ENCODE measurements around the gene CCNY.

DNA sequence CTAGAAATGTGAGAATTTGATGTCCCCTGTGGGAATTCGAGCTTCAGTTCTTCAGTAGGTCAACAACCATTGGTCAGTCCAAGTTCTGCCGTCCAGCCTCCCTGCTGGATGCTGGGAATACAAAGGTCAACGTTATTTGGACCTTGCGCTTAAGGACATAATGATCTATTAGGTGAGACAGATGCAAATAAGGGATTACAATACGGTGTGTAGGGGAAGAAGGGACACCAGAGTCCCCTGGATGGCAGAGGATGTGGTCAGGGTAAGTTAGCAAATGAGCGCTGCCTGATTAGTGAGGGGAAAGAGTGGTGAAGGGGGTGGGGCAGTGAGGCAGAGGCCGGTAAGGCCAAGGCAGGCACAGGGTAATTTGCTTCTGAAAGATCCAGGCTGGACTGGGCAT is 16.2 kb downstream of the CCNY start:
- TF ChIP-seq, protein P1, sequence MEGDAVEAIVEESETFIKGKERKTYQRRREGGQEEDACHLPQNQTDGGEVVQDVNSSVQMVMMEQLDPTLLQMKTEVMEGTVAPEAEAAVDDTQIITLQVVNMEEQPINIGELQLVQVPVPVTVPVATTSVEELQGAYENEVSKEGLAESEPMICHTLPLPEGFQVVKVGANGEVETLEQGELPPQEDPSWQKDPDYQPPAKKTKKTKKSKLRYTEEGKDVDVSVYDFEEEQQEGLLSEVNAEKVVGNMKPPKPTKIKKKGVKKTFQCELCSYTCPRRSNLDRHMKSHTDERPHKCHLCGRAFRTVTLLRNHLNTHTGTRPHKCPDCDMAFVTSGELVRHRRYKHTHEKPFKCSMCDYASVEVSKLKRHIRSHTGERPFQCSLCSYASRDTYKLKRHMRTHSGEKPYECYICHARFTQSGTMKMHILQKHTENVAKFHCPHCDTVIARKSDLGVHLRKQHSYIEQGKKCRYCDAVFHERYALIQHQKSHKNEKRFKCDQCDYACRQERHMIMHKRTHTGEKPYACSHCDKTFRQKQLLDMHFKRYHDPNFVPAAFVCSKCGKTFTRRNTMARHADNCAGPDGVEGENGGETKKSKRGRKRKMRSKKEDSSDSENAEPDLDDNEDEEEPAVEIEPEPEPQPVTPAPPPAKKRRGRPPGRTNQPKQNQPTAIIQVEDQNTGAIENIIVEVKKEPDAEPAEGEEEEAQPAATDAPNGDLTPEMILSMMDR (IDR thresholded peaks at IDR 0.05): no peak
- TF ChIP-seq POLR2AphosphoS5 (IDR thresholded peaks at IDR 0.05): no peak
- no peak for TF ChIP-seq POLR2A (IDR thresholded peaks at IDR 0.05)
- no peak for TF ChIP-seq EP300 (IDR thresholded peaks at IDR 0.05)
